HepG2 (cell line): ENCODE results near the gene FADD. TPM values are rescaled to one million over a fixed set of nuclear protein-coding genes. Genes with fewer than 3 reads are reported as not detected.

Experiments
- BCLAF1 ChIP-seq: fragments of 450-650 bp; IDR thresholded peaks from 2 replicates; pipeline ENCODE4 v1.6.1; 2017; ENCODE audit warnings: mild to moderate bottlenecking
- HNRNPL ChIP-seq: fragments of 200-400 bp; formaldehyde crosslinking; IDR thresholded peaks from 2 replicates; pipeline ENCODE4 v1.6.1; 2017; ENCODE audit warnings: mild to moderate bottlenecking, low read depth, low read length
- HNRNPLL ChIP-seq: fragments of 200-400 bp; formaldehyde crosslinking; IDR thresholded peaks from 2 replicates; pipeline ENCODE4 v1.6.1; 2017; ENCODE audit warnings: mild to moderate bottlenecking, low read depth, low read length; ENCODE audit not compliant: poor library complexity, severe bottlenecking
- MAFG ChIP-seq: sonication (generic); formaldehyde crosslinking; IDR thresholded peaks from 2 replicates; pipeline ENCODE4 v1.5.1; 2020; ENCODE audit warnings: mild to moderate bottlenecking, missing genetic modification reagents
- MXD1 ChIP-seq: sonication (generic); formaldehyde crosslinking; IDR thresholded peaks from 2 replicates; pipeline ENCODE4 v1.4.0; 2020; ENCODE audit warnings: mild to moderate bottlenecking, missing genetic modification reagents
- NR0B2 ChIP-seq: sonication (generic); formaldehyde crosslinking; IDR thresholded peaks from 2 replicates; pipeline ENCODE4 v1.4.0; 2020; ENCODE audit warnings: mild to moderate bottlenecking, missing genetic modification reagents
- RAD51 ChIP-seq: fragments of 450-650 bp; IDR thresholded peaks from 2 replicates; pipeline ENCODE4 v1.6.1; 2016; ENCODE audit warnings: borderline replicate concordance
- RBM39 ChIP-seq: fragments of 200-400 bp; formaldehyde crosslinking; IDR thresholded peaks from one replicate; pipeline ENCODE4 v1.6.1; 2018; ENCODE audit warnings: antibody characterized with exemption, mild to moderate bottlenecking, low read depth, low read length; ENCODE audit not compliant: poor library complexity, severe bottlenecking
- RFX3 ChIP-seq: IDR thresholded peaks from 2 replicates; pipeline ENCODE4 v1.6.1; 2016; ENCODE audit warnings: missing biosample characterization, missing genetic modification reagents
- SMAD9 ChIP-seq: sonication (generic); formaldehyde crosslinking; IDR thresholded peaks from 2 replicates; pipeline ENCODE4 v1.5.1; 2020; ENCODE audit warnings: mild to moderate bottlenecking, missing genetic modification reagents
- ZBTB2 ChIP-seq: sonication (generic); formaldehyde crosslinking; IDR thresholded peaks from 2 replicates; pipeline ENCODE4 v1.8.0; 2022; ENCODE audit warnings: low read depth, missing genetic modification reagents
- ZNF318 ChIP-seq: sonication (generic); formaldehyde crosslinking; IDR thresholded peaks from 2 replicates; pipeline ENCODE4 v1.4.0; 2020; ENCODE audit warnings: mild to moderate bottlenecking, missing genetic modification reagents
- ZNF841 ChIP-seq: sonication (generic); formaldehyde crosslinking; IDR thresholded peaks from 2 replicates; pipeline ENCODE4 v1.8.1; 2023; ENCODE audit warnings: missing genetic modification reagents, borderline replicate concordance
- polyA plus RNA-seq, 8 experiments: library from polyadenylated mRNA; depleted of rRNA in 3 of 8; stranded (reverse) in 7 of 8; unstranded in 1 of 8; fragments of >200 nt; fragmentation: Illumina TruSeq in 4 of 8; extraction: Trizol in 4 of 8; gene quantifications; 2 replicates each; pipeline versions ENCODE4 v1.2.1 to v1.2.3, GENCODE V29; 2011 to 2016; ENCODE audit warnings: low read depth in 4 of 8, missing spikeins in 1 of 8, mixed read lengths in 1 of 8; ENCODE audit not compliant: insufficient read depth in 1 of 8
- total RNA-seq, 5 experiments: library from RNA; depleted of rRNA; stranded (reverse); fragments of >200 nt; fragmentation: Illumina TruSeq; extraction: Trizol; gene quantifications; 2 replicates each; pipeline ENCODE4 v1.2.3, GENCODE V29; 2016; ENCODE audit warnings: low read depth in 1 of 5

Gene FADD
- total and polyA plus RNA-seq, 2 of the 13 experiments (the other 11 are each of a cell fraction or from before 2014, with no cell fraction given): 14.2 to 22.2 TPM

GRCh38 chr11:70176940-70177689 is 26.0 kb upstream of the FADD start (continued):
- TF ChIP-seq ZNF318 (CRISPR knock-in tag) (no peak), NR0B2 (CRISPR knock-in tag) (no peak), RAD51 (no peak), RBM39 (peak; percentile 56), HNRNPL (no peak), SMAD9 (no peak), RFX3 (CRISPR knock-in tag) (peak; percentile 67; the same call in 1 of the 2 replicates), MAFG (CRISPR knock-in tag) (no peak), ZBTB2 (no peak), MXD1 (CRISPR knock-in tag) (no peak), ZNF841 (CRISPR knock-in tag) (no peak), HNRNPLL (peak; percentile 26), BCLAF1 (no peak)
